ENCODE measurements around the gene SLC9A3.

The SLC9A3 gene

GRCh38 chr5:458547-459353, 65.5 kb downstream of the SLC9A3 start:
- DNase-seq (ENCODE audit: low spot score) = no peak

- no peak for DNase-seq (ENCODE audit: low spot score)
Observed at GRCh38 chr5:457195-457961, 66.9 kb downstream of the SLC9A3 start.

- DNase-seq (ENCODE audit: low spot score) = no peak
Observed at GRCh38 chr5:456351-457194, 67.7 kb downstream of the SLC9A3 start.

- no peak for DNase-seq (ENCODE audit: low spot score)
Observed at GRCh38 chr5:455806-456205, 68.4 kb downstream of the SLC9A3 start.

- DNase-seq (ENCODE audit: low spot score) = no peak
Observed at GRCh38 chr5:454936-455335, 69.3 kb downstream of the SLC9A3 start.

GRCh38 chr5:453725-454481, 70.3 kb downstream of the SLC9A3 start:
- DNase-seq (ENCODE audit: low spot score) = no peak

- DNase-seq (ENCODE audit: low spot score) = no peak
Observed at GRCh38 chr5:452978-453710, 71.1 kb downstream of the SLC9A3 start.

GRCh38 chr5:451587-452458, 72.4 kb downstream of the SLC9A3 start:
- no peak for DNase-seq (ENCODE audit: low spot score)

- DNase-seq (ENCODE audit: low spot score) = no peak
Observed at GRCh38 chr5:449151-449550, 75.1 kb downstream of the SLC9A3 start.

- peak; percentile 24 for DNase-seq (ENCODE audit: low spot score)
Observed at GRCh38 chr5:448766-449090, 75.5 kb downstream of the SLC9A3 start.

- peak; percentile 79 for DNase-seq (ENCODE audit: low spot score)
Observed at GRCh38 chr5:448061-448765, 76.0 kb downstream of the SLC9A3 start.

- DNase-seq (ENCODE audit: low spot score) = no peak
Observed at GRCh38 chr5:447501-447900, 76.7 kb downstream of the SLC9A3 start.

- DNase-seq (ENCODE audit: low spot score) = peak; percentile 62
Observed at GRCh38 chr5:446883-447263, 77.4 kb downstream of the SLC9A3 start.

GRCh38 chr5:446066-446882, 78.0 kb downstream of the SLC9A3 start:
- DNase-seq (ENCODE audit: low spot score) = no peak

- no peak for DNase-seq (ENCODE audit: low spot score)
Observed at GRCh38 chr5:445591-445990, 78.7 kb downstream of the SLC9A3 start.

GRCh38 chr5:444226-444625, 80.0 kb downstream of the SLC9A3 start:
- DNase-seq (ENCODE audit: low spot score) = no peak

- DNase-seq (ENCODE audit: low spot score) = no peak
Observed at GRCh38 chr5:443239-444151, 80.8 kb downstream of the SLC9A3 start.

All from pons (tissue), 1 donor.